ENCODE data around the gene TMTC2. TPM values are rescaled to one million over a fixed set of nuclear protein-coding genes. Genes with fewer than 3 reads are reported as not detected.
A peak's percentile ranks its signal among the peaks of the same experiment; 100 is the strongest.

Gene TMTC2
- total RNA-seq, 2 experiments from 2014 or later, result 5.1 to 6.0 TPM

DNA sequence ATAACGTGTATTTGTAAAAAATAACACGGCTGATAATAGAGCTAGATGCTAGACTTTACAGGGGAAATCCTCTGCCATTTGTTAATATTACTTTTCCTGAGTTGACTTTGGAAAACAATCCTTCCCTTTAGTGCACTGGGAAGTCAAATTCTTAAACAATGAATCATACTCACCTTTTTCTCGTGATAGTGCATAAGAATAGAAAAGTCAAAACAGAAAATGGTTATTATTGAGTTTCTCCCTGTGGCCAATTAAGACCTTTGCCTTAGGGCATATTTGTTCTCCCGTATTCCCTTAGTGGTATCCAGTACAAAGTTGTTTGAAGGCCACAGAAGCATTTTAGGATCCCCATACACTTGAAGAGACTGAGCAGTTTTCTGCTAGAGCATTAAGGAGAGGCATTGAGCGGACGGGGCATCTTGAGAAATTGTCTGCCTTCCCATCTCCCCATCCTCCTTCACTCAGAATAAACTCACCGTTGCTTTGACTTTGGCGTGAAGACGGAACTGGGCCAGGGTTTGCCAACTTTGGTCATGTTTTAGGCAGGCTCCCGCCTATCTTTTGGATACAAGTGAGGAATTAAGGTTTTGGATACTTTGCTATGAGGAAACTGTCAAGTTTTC is 171.3 kb downstream of the TMTC2 start:
- DNase-seq, result no peak
- Mint-ChIP-seq H3K27ac (no peak overlapping the region), H3K4me1 (no peaks in the 10 kb centered on the region), H3K27me3 (no peaks in the 10 kb centered on the region), H3K9me3 (no peaks in the 10 kb centered on the region), H3K4me3 (no peak overlapping the region), H3K36me3 (ENCODE audit: low read depth) (no peaks in the 10 kb centered on the region)
- POLR2A ChIA-PET, result no interaction called here
- CTCF ChIA-PET, result interaction anchor here (0.7 kb wide), 2 partner anchors 13 to 173 kb away, joined by 3 read pairs; no protein-coding TSS in a partner anchor

DNA sequence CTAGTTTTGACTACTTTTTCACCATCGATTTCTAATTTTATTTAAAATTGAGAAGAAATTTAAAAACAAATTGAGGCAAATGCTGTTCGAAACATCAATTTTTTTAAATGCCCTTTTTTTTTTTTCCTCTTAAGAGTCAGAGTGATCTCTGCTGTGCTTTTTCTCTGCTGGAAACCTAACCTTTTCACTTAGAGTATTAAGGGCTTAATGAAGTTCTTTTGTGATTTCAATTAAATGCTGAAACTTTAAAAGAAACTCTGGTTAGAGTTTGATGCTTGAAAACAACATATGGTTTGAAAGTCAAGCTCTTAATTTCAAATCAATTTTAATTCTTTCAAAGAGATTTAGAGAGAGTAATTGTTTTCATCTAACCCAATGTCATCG is 171.8 kb downstream of the TMTC2 start:
- CTCF ChIA-PET, result interaction anchor here (0.7 kb wide), 2 partner anchors 13 to 174 kb away, joined by 3 read pairs; no protein-coding TSS in a partner anchor
- no peaks in the 10 kb centered on the region for H3K9me3 Mint-ChIP-seq
- no peaks in the 10 kb centered on the region for H3K4me1 Mint-ChIP-seq
- H3K27me3 Mint-ChIP-seq, result no peaks in the 10 kb centered on the region
- no peak overlapping the region for H3K27ac Mint-ChIP-seq
- DNase-seq, result no peak
- H3K36me3 Mint-ChIP-seq (ENCODE audit: low read depth), result no peaks in the 10 kb centered on the region
- POLR2A ChIA-PET, result no interaction called here
- H3K4me3 Mint-ChIP-seq, result no peak overlapping the region

GRCh38 chr12:82862069-82862841 is 175.5 kb downstream of the TMTC2 start:
- CTCF ChIA-PET, result no interaction called here
- no peak overlapping the region for H3K4me3 Mint-ChIP-seq
- H3K36me3 Mint-ChIP-seq (ENCODE audit: low read depth), result no peaks in the 10 kb centered on the region
- no peak for DNase-seq
- H3K27me3 Mint-ChIP-seq, result no peaks in the 10 kb centered on the region
- H3K27ac Mint-ChIP-seq, result no peak overlapping the region
- H3K4me1 Mint-ChIP-seq, result no peaks in the 10 kb centered on the region
- H3K9me3 Mint-ChIP-seq, result peaks cover 4% of the 10 kb centered on the region
- POLR2A ChIA-PET, result no interaction called here

- no peak overlapping the region for H3K27ac Mint-ChIP-seq
- ChIA-PET CTCF (interaction anchor here (0.5 kb wide), 1 partner anchor 103 kb away, joined by 4 read pairs; no protein-coding TSS in a partner anchor), POLR2A (no interaction called here)
- no peaks in the 10 kb centered on the region for H3K36me3 Mint-ChIP-seq (ENCODE audit: low read depth)
- H3K9me3 Mint-ChIP-seq, result peaks cover 4% of the 10 kb centered on the region
- H3K4me3 Mint-ChIP-seq, result no peak overlapping the region
- no peaks in the 10 kb centered on the region for H3K4me1 Mint-ChIP-seq
- H3K27me3 Mint-ChIP-seq, result no peaks in the 10 kb centered on the region
- DNase-seq, result no peak
Measured at GRCh38 chr12:82862876-82863649, 176.4 kb downstream of the TMTC2 start.

- CTCF ChIA-PET, result no interaction called here
- no peak overlapping the region for H3K4me3 Mint-ChIP-seq
- no peak overlapping the region for H3K27ac Mint-ChIP-seq
- H3K27me3 Mint-ChIP-seq, result no peaks in the 10 kb centered on the region
- peaks cover 13% of the 10 kb centered on the region for H3K4me1 Mint-ChIP-seq
- H3K36me3 Mint-ChIP-seq (ENCODE audit: low read depth), result no peaks in the 10 kb centered on the region
- H3K9me3 Mint-ChIP-seq, result peaks cover 4% of the 10 kb centered on the region
- DNase-seq, result no peak
- POLR2A ChIA-PET, result interaction anchor here (0.5 kb wide), 1 partner anchor 42 kb away, joined by 3 read pairs; no protein-coding TSS in a partner anchor
Measured at GRCh38 chr12:82866227-82866775, 179.6 kb downstream of the TMTC2 start.

DNA sequence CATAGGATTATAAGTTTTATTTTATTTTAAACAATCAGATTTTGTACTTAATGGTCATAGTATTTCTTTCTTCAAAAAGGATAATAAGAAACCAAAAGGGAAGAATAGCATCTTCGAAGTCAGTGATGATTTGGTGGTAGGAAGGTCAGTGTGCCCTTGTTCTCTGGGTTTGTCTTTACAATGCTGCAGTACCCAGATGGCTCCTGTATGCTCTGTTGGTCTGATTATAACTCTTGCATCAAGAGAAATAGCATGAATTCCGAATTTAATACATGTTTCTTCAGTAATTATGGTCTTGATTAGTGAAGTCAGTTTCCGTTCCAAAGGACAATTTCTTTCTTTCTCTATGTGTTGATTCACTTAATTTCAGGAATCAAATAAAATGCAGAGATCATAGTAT is 180.2 kb downstream of the TMTC2 start:
- Mint-ChIP-seq H3K4me3 (no peak overlapping the region), H3K36me3 (ENCODE audit: low read depth) (no peaks in the 10 kb centered on the region), H3K9me3 (peaks cover 4% of the 10 kb centered on the region), H3K4me1 (peaks cover 16% of the 10 kb centered on the region), H3K27me3 (no peaks in the 10 kb centered on the region), H3K27ac (no peak overlapping the region)
- ChIA-PET CTCF (no interaction called here), POLR2A (no interaction called here)
- DNase-seq, result no peak

DNA sequence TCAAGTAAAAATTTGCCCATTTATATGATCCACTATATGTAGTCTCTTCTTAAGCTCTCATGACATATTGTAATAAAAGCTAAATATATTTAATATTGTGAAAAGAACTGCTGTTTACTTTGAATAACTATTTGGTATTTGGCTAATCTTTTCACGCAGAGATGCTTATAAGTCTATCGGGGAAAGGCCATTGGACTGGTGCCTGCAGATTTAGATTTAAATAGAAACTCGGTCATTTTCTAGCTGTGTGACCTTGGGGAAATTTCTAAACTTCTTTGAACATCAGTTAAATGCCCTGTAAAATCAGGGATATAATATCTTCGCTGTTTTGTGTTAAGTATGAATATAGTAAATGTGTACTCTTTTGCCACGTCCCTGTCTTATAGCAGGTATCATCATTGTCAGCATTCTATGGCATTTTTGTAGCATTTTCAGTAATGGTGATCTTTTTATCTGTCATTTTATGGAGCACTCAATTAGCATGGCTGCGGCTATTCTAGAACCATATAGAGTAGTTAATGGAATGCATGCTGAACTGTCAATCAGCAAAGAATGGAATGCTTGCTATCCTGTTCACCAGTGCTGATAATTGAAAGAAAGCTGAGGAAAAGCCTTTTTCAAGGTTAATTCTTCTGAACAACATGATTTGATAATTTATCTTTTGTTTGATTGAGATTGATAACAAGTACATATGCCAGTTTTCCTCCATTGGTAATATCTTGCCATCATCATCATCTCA is 181.2 kb downstream of the TMTC2 start:
- CTCF ChIA-PET, result interaction anchor here (0.5 kb wide), 1 partner anchor 373 kb away, joined by 3 read pairs; no protein-coding TSS in a partner anchor
- peaks cover 19% of the 10 kb centered on the region for H3K4me1 Mint-ChIP-seq
- no peak overlapping the region for H3K27ac Mint-ChIP-seq
- DNase-seq, result no peak
- no peak overlapping the region for H3K4me3 Mint-ChIP-seq
- no peaks in the 10 kb centered on the region for H3K36me3 Mint-ChIP-seq (ENCODE audit: low read depth)
- POLR2A ChIA-PET, result no interaction called here
- H3K27me3 Mint-ChIP-seq, result no peaks in the 10 kb centered on the region
- peaks cover 4% of the 10 kb centered on the region for H3K9me3 Mint-ChIP-seq

GRCh38 chr12:82870771-82871377 is 184.2 kb downstream of the TMTC2 start:
- Mint-ChIP-seq H3K4me1 (peaks cover 34% of the 10 kb centered on the region), H3K9me3 (no peaks in the 10 kb centered on the region), H3K27me3 (no peaks in the 10 kb centered on the region), H3K36me3 (ENCODE audit: low read depth) (no peaks in the 10 kb centered on the region), H3K4me3 (no peak overlapping the region), H3K27ac (no peak overlapping the region)
- CTCF ChIA-PET, result interaction anchor here (0.5 kb wide), 1 partner anchor 12 kb away, joined by 3 read pairs; no protein-coding TSS in a partner anchor
- no peak for DNase-seq
- POLR2A ChIA-PET, result no interaction called here

- ChIA-PET CTCF (interaction anchor here (0.5 kb wide), 1 partner anchor 384 kb away, joined by 3 read pairs; no protein-coding TSS in a partner anchor), POLR2A (no interaction called here)
- DNase-seq, result no peak
- Mint-ChIP-seq H3K27ac (no peak overlapping the region), H3K36me3 (ENCODE audit: low read depth) (no peaks in the 10 kb centered on the region), H3K4me3 (no peak overlapping the region), H3K27me3 (no peaks in the 10 kb centered on the region), H3K9me3 (peaks cover 3% of the 10 kb centered on the region), H3K4me1 (peaks cover 40% of the 10 kb centered on the region)
Measured at GRCh38 chr12:82872088-82872487, 185.4 kb downstream of the TMTC2 start.

DNA sequence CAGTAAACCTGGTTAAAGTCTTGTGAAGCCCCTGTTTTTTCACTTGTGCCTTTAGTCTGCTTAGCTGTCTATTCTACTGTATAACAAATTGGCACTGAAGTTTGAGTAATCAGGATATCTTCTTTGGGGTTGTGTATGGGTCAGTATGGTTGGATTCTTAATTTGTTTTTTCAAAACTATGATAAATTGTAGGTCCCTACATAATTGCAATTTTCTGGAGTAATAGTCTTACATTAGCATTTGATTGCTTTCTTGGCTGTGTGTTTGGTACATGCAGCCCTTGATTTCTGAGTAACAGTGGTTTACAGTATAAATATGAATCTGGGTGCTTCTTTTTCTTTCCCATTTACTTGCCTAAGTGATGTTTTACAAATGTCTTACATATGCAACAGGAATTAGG is 186.6 kb downstream of the TMTC2 start:
- CTCF ChIA-PET, result no interaction called here
- H3K4me1 Mint-ChIP-seq, result peaks cover 46% of the 10 kb centered on the region

GRCh38 chr12:82873951-82874350 is 187.2 kb downstream of the TMTC2 start:
- H3K27ac Mint-ChIP-seq, result no peak overlapping the region
- peaks cover 46% of the 10 kb centered on the region for H3K4me1 Mint-ChIP-seq
- no peak for DNase-seq
- no peak overlapping the region for H3K4me3 Mint-ChIP-seq
- peaks cover 3% of the 10 kb centered on the region for H3K9me3 Mint-ChIP-seq
- no peaks in the 10 kb centered on the region for H3K27me3 Mint-ChIP-seq
- ChIA-PET POLR2A (no interaction called here), CTCF (no interaction called here)
- H3K36me3 Mint-ChIP-seq (ENCODE audit: low read depth), result no peaks in the 10 kb centered on the region

More for the DNA sequence above, 186.6 kb downstream of the TMTC2 start:
- DNase-seq, result no peak
- no peak overlapping the region for H3K27ac Mint-ChIP-seq
- H3K27me3 Mint-ChIP-seq, result no peaks in the 10 kb centered on the region
- no peaks in the 10 kb centered on the region for H3K36me3 Mint-ChIP-seq (ENCODE audit: low read depth)
- H3K9me3 Mint-ChIP-seq, result peaks cover 3% of the 10 kb centered on the region
- POLR2A ChIA-PET, result no interaction called here
- H3K4me3 Mint-ChIP-seq, result no peak overlapping the region

- POLR2A ChIA-PET, result interaction anchor here (1.1 kb wide), 1 partner anchor 10 kb away, joined by 4 read pairs; no protein-coding TSS in a partner anchor
- H3K27me3 Mint-ChIP-seq, result no peaks in the 10 kb centered on the region
- CTCF ChIA-PET, result no interaction called here
- peaks cover 46% of the 10 kb centered on the region for H3K4me1 Mint-ChIP-seq
- H3K27ac Mint-ChIP-seq, result no peak overlapping the region
- no peaks in the 10 kb centered on the region for H3K36me3 Mint-ChIP-seq (ENCODE audit: low read depth)
- H3K4me3 Mint-ChIP-seq, result no peak overlapping the region
- H3K9me3 Mint-ChIP-seq, result peaks cover 3% of the 10 kb centered on the region
- peak; percentile 18 for DNase-seq
Measured at GRCh38 chr12:82874945-82875344, 188.2 kb downstream of the TMTC2 start.

All from activated CD4-positive, alpha-beta memory T cell treated with anti-CD3 and anti-CD28 coated beads, Interleukin-2, amount 10 ng/mL, durations not matched to agents 7 days and 5 days (primary cell).